Mesendoderm (in vitro differentiated cells): Measurements from ENCODE around the gene SH3BGR.
A peak's percentile ranks its signal among the peaks of the same experiment; 100 is the strongest.

Source experiments
- DNase-seq: peaks from one replicate; pipeline ENCODE4 v3.0.0; 2013
- H2AK5ac ChIP-seq: 2 replicates; pipeline ENCODE4 v1.6.1; 2013; ENCODE audit warnings: low read length, inconsistent platforms
- H2BK120ac ChIP-seq: 2 replicates; pipeline ENCODE4 v1.6.1; 2013; ENCODE audit warnings: low read depth, mild to moderate bottlenecking, low read length, moderate library complexity, mixed read lengths
- H2BK15ac ChIP-seq: replicated peaks from 2 replicates; pipeline ENCODE4 v1.6.1; 2013; ENCODE audit warnings: low read depth, mild to moderate bottlenecking, moderate library complexity
- H2BK5ac ChIP-seq: 2 replicates; pipeline ENCODE4 v1.6.1; 2013; ENCODE audit warnings: low read length, inconsistent platforms
- H3K18ac ChIP-seq: 2 replicates; pipeline ENCODE4 v1.6.1; 2013; ENCODE audit warnings: mild to moderate bottlenecking, low read length, mixed read lengths
- H3K23ac ChIP-seq: one replicate; pipeline ENCODE4 v1.6.1; 2013; ENCODE audit warnings: low read length
- H3K27ac ChIP-seq: 2 replicates; pipeline ENCODE4 v1.5.1; 2013; ENCODE audit warnings: low read depth, mild to moderate bottlenecking, inconsistent platforms, low read length, moderate library complexity
- H3K27me3 ChIP-seq: 2 replicates; pipeline ENCODE4 v1.6.1; 2013; ENCODE audit warnings: low read length, control low read depth, mild to moderate bottlenecking, inconsistent platforms; ENCODE audit not compliant: insufficient read depth, poor library complexity
- H3K36me3 ChIP-seq: 2 replicates; pipeline ENCODE4 v1.6.1; 2013; ENCODE audit warnings: low read length, inconsistent platforms; ENCODE audit not compliant: control insufficient read depth, insufficient read depth
- H3K4ac ChIP-seq: one replicate; pipeline ENCODE4 v1.6.1; 2013; ENCODE audit warnings: low read depth, mild to moderate bottlenecking, low read length, moderate library complexity
- H3K4me1 ChIP-seq: 2 replicates; pipeline ENCODE4 v1.6.1; 2013; ENCODE audit warnings: low read depth, low read length, inconsistent platforms; ENCODE audit not compliant: control insufficient read depth
- H3K4me2 ChIP-seq: 2 replicates; pipeline ENCODE4 v1.6.1; 2013; ENCODE audit warnings: low read length
- H3K4me3 ChIP-seq: 2 replicates; pipeline ENCODE4 v1.5.1; 2013; ENCODE audit warnings: mild to moderate bottlenecking, low read length
- H3K56ac ChIP-seq: one replicate; pipeline ENCODE4 v1.6.1; 2013; ENCODE audit warnings: low read length
- H3K79me1 ChIP-seq: 2 replicates; pipeline ENCODE4 v1.6.1; 2013; ENCODE audit warnings: low read length, inconsistent platforms
- H3K79me2 ChIP-seq: 2 replicates; pipeline ENCODE4 v1.6.1; 2013; ENCODE audit warnings: mild to moderate bottlenecking, low read length; ENCODE audit not compliant: control insufficient read depth, insufficient read depth
- H3K9ac ChIP-seq: 2 replicates; pipeline ENCODE4 v1.6.1; 2013; ENCODE audit warnings: low read length, inconsistent platforms
- H4K5ac ChIP-seq: one replicate; pipeline ENCODE4 v1.6.1; 2013; ENCODE audit warnings: low read length
- H4K8ac ChIP-seq: one replicate; pipeline ENCODE4 v1.6.1; 2013; ENCODE audit warnings: low read depth, mild to moderate bottlenecking, control low read depth, low read length, moderate library complexity
- WGBS: extraction: QIAGEN DNeasy Blood & Tissue Kit; methylation state at CpG from one replicate; pipeline ENCODE4 v1.1.7; 2013; ENCODE audit warnings: low lambda C conversion rate, missing lambda C conversion rate; ENCODE audit not compliant: insufficient coverage; ENCODE audit errors: extremely low coverage; 5-methylcytosine and 5-hydroxymethylcytosine counted together

Gene SH3BGR

GRCh38 chr21:39489380-39489924 is 37.7 kb downstream of the SH3BGR start:
- H3K4me1 ChIP-seq, result no peaks in the 10 kb centered on the region
- no peaks in the 10 kb centered on the region for H3K79me1 ChIP-seq
- H3K4me2 ChIP-seq, result no peak overlapping the region
- DNase-seq, result no peak
- H3K4me3 ChIP-seq, result no peak overlapping the region
- no peak overlapping the region for H4K5ac ChIP-seq
- no peak overlapping the region for H3K4ac ChIP-seq
- H2AK5ac ChIP-seq, result no peak overlapping the region
- H2BK120ac ChIP-seq, result no peak overlapping the region
- no peaks in the 10 kb centered on the region for H3K79me2 ChIP-seq
- no peak overlapping the region for H2BK5ac ChIP-seq
- no peak overlapping the region for H3K56ac ChIP-seq
- H3K9ac ChIP-seq, result no peak overlapping the region
- no peak overlapping the region for H3K18ac ChIP-seq
- H4K8ac ChIP-seq, result no peak overlapping the region
- no peak overlapping the region for H2BK15ac ChIP-seq
- H3K27me3 ChIP-seq, result no peaks in the 10 kb centered on the region
- no peak overlapping the region for H3K27ac ChIP-seq
- no peaks in the 10 kb centered on the region for H3K36me3 ChIP-seq
- no CpG with 5 or more reads among the region's 1 CpG for WGBS
- H3K23ac ChIP-seq, result no peak overlapping the region

- WGBS, result no CpG with 5 or more reads among the region's 1 CpG
- no peak overlapping the region for H3K18ac ChIP-seq
- no peaks in the 10 kb centered on the region for H3K79me1 ChIP-seq
Observed at GRCh38 chr21:39499156-39499555, 47.4 kb downstream of the SH3BGR start.

GRCh38 chr21:39502631-39503030 is 50.9 kb downstream of the SH3BGR start:
- H2AK5ac ChIP-seq, result no peak overlapping the region
- no peak overlapping the region for H3K18ac ChIP-seq
- peak overlapping the region; percentile 60 for H3K23ac ChIP-seq
- no peak overlapping the region for H3K9ac ChIP-seq
- DNase-seq, result no peak
- H2BK5ac ChIP-seq, result no peak overlapping the region
- H4K8ac ChIP-seq, result no peak overlapping the region
- no peak overlapping the region for H3K4ac ChIP-seq
- no CpG with 5 or more reads among the region's 7 CpGs for WGBS
- no peaks in the 10 kb centered on the region for H3K79me1 ChIP-seq
- H3K4me3 ChIP-seq, result no peak overlapping the region
- H3K27me3 ChIP-seq, result no peaks in the 10 kb centered on the region
- no peak overlapping the region for H2BK120ac ChIP-seq
- H3K36me3 ChIP-seq, result no peaks in the 10 kb centered on the region
- H3K27ac ChIP-seq, result no peak overlapping the region
- H3K4me2 ChIP-seq, result no peak overlapping the region
- no peaks in the 10 kb centered on the region for H3K79me2 ChIP-seq
- no peak overlapping the region for H2BK15ac ChIP-seq
- no peaks in the 10 kb centered on the region for H3K4me1 ChIP-seq
- H4K5ac ChIP-seq, result no peak overlapping the region
- H3K56ac ChIP-seq, result peak overlapping the region; percentile 6

More at GRCh38 chr21:39499156-39499555, 47.4 kb downstream of the SH3BGR start:
- Histone ChIP-seq H3K9ac (no peak overlapping the region), H3K56ac (no peak overlapping the region), H2BK5ac (no peak overlapping the region), H2BK120ac (no peak overlapping the region), H2AK5ac (no peak overlapping the region), H3K4me2 (no peak overlapping the region), H2BK15ac (no peak overlapping the region), H3K4me1 (no peaks in the 10 kb centered on the region), H3K36me3 (no peaks in the 10 kb centered on the region), H3K4ac (no peak overlapping the region), H4K5ac (no peak overlapping the region), H3K23ac (no peak overlapping the region), H3K79me2 (no peaks in the 10 kb centered on the region), H3K4me3 (no peak overlapping the region), H3K27me3 (no peaks in the 10 kb centered on the region), H4K8ac (no peak overlapping the region), H3K27ac (no peak overlapping the region)
- no peak for DNase-seq

GRCh38 chr21:39503123-39503762 is 51.5 kb downstream of the SH3BGR start:
- H3K9ac ChIP-seq, result no peak overlapping the region
- no peak overlapping the region for H3K4me3 ChIP-seq
- H2AK5ac ChIP-seq, result no peak overlapping the region
- H3K27me3 ChIP-seq, result no peaks in the 10 kb centered on the region
- no peaks in the 10 kb centered on the region for H3K4me1 ChIP-seq
- no peak overlapping the region for H2BK15ac ChIP-seq
- WGBS, result no CpG with 5 or more reads among the region's 1 CpG
- H4K8ac ChIP-seq, result no peak overlapping the region
- H3K27ac ChIP-seq, result no peak overlapping the region
- no peak overlapping the region for H3K18ac ChIP-seq
- DNase-seq, result no peak
- H3K79me2 ChIP-seq, result no peaks in the 10 kb centered on the region
- H4K5ac ChIP-seq, result no peak overlapping the region
- no peaks in the 10 kb centered on the region for H3K79me1 ChIP-seq
- H2BK5ac ChIP-seq, result no peak overlapping the region
- no peak overlapping the region for H3K56ac ChIP-seq
- H3K4me2 ChIP-seq, result no peak overlapping the region
- H3K4ac ChIP-seq, result no peak overlapping the region
- no peak overlapping the region for H3K23ac ChIP-seq
- no peaks in the 10 kb centered on the region for H3K36me3 ChIP-seq
- no peak overlapping the region for H2BK120ac ChIP-seq

- no peaks in the 10 kb centered on the region for H3K27me3 ChIP-seq
- no peak overlapping the region for H2BK15ac ChIP-seq
- no peak for DNase-seq
- H2BK5ac ChIP-seq, result no peak overlapping the region
- no peak overlapping the region for H3K9ac ChIP-seq
- no peak overlapping the region for H3K23ac ChIP-seq
- H3K4ac ChIP-seq, result no peak overlapping the region
- H3K36me3 ChIP-seq, result no peaks in the 10 kb centered on the region
- H4K5ac ChIP-seq, result no peak overlapping the region
- H3K79me1 ChIP-seq, result no peaks in the 10 kb centered on the region
- H3K18ac ChIP-seq, result no peak overlapping the region
- no peak overlapping the region for H2BK120ac ChIP-seq
- H3K4me1 ChIP-seq, result no peaks in the 10 kb centered on the region
- H3K56ac ChIP-seq, result no peak overlapping the region
- H2AK5ac ChIP-seq, result no peak overlapping the region
- H3K4me3 ChIP-seq, result no peak overlapping the region
- H3K79me2 ChIP-seq, result no peaks in the 10 kb centered on the region
- no peak overlapping the region for H4K8ac ChIP-seq
- no peak overlapping the region for H3K27ac ChIP-seq
- no CpG with 5 or more reads among the region's 6 CpGs for WGBS
- no peak overlapping the region for H3K4me2 ChIP-seq
Observed at GRCh38 chr21:39504230-39504629, 52.5 kb downstream of the SH3BGR start.

- Histone ChIP-seq H3K4me1 (no peaks in the 10 kb centered on the region), H2BK120ac (no peak overlapping the region), H3K4ac (no peak overlapping the region), H3K27me3 (no peaks in the 10 kb centered on the region), H3K4me2 (no peak overlapping the region), H4K8ac (no peak overlapping the region), H2BK5ac (no peak overlapping the region), H2AK5ac (no peak overlapping the region), H3K27ac (no peak overlapping the region), H3K4me3 (no peak overlapping the region), H2BK15ac (no peak overlapping the region), H3K9ac (no peak overlapping the region), H3K36me3 (no peaks in the 10 kb centered on the region), H3K23ac (no peak overlapping the region), H3K56ac (no peak overlapping the region), H3K79me1 (no peaks in the 10 kb centered on the region), H4K5ac (no peak overlapping the region), H3K18ac (no peak overlapping the region), H3K79me2 (no peaks in the 10 kb centered on the region)
- DNase-seq, result no peak
- no CpG with 5 or more reads among the region's 1 CpG for WGBS
Observed at GRCh38 chr21:39510240-39510639, 58.5 kb downstream of the SH3BGR start.
